ENCODE results near the gene CLEC11A. TPM values are rescaled to one million over a fixed set of nuclear protein-coding genes. Genes with fewer than 3 reads are reported as not detected.

The CLEC11A gene
- total RNA-seq: under 1 TPM in 1 of 2 donors, not detected in 1; 0.39 TPM
- 0 to 0.38 reads per million in 2 donors for total RNA-seq

- H3K4me1 Mint-ChIP-seq: peaks cover 13% of the 10 kb centered on the region
- no peaks in the 10 kb centered on the region for H3K9me3 ChIP-seq (ENCODE audit: control insufficient read depth, low read length, poor library complexity, severe bottlenecking)
- no peak for ATAC-seq
Measured at GRCh38 chr19:50723069-50723468, at the start of gene CLEC11A. Gene CLEC11A (plus strand): TSS chr19:50723364. CDS start chr19:50723526, 162 bp downstream.

DNA sequence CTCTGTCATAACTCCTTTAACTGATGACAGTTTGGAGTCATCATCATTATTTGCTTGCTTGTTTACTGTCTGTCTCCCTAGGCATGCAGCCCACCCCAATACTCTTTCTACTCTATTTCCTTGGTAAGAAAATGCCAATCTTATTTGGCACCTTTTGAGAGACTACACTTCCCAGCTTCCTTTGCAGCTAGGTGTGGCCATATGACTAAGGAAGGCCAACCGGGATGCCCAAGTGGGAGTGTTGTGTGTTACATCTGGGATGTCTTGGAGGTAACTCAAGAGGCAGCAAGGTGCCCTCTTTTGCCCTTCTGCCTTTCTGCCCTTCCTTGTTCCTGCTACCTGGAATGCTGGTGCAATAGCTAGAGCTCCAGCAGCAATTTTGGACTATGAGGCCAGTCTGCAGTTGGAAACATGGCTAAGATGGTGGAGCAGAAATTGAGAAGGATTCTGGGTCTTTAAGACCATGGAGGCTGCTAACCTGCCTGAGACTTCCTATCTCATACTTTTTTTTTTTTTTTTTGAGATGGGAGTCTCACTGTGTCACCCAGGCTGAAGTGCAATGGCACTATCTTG, 46.5 kb upstream of the CLEC11A start:
- peaks cover 41% of the 10 kb centered on the region for H3K27me3 Mint-ChIP-seq
- H3K4me1 Mint-ChIP-seq: peaks cover 8% of the 10 kb centered on the region
- ATAC-seq (no peak), DNase-seq (no peak)
- H3K9me3 ChIP-seq (ENCODE audit: control insufficient read depth, low read length, poor library complexity, severe bottlenecking): no peaks in the 10 kb centered on the region
- H3K27ac Mint-ChIP-seq: no peak overlapping the region
- peaks cover 4% of the 10 kb centered on the region for H3K36me3 Mint-ChIP-seq (ENCODE audit: low read depth)
- H3K4me3 Mint-ChIP-seq: no peak overlapping the region

More at GRCh38 chr19:50723069-50723468, at the start of gene CLEC11A:
- no peak for DNase-seq
- Mint-ChIP-seq H3K27ac (no peak within 1 kb of the TSS), H3K4me3 (peak within 1 kb of the TSS; percentile 61), H3K36me3 (ENCODE audit: low read depth) (peaks cover 6% of the 10 kb centered on the region), H3K27me3 (peaks cover 74% of the 10 kb centered on the region)

DNA sequence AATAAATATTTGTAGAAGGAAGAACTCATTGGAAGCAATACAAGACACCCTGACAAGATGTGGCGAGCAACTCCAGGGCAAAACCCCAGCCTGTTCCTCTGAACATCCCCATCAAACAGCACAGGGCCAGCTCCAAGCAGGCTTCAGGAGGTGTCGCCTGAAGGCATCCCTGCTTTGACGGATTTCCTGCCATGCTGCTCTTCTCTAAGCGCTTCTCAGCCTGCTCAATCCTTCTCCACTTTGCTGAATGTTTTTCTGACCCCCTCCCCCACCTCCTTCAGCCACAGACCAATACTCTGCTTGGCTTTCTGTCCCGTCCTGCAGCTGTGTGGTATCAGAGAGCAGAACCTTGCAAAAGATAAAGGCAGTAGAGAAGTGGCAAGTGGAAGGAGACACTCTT, 45.5 kb upstream of the CLEC11A start:
- H3K27ac Mint-ChIP-seq: no peak overlapping the region
- peaks cover 42% of the 10 kb centered on the region for H3K27me3 Mint-ChIP-seq
- no peaks in the 10 kb centered on the region for H3K9me3 ChIP-seq (ENCODE audit: control insufficient read depth, low read length, poor library complexity, severe bottlenecking)
- no peak overlapping the region for H3K4me3 Mint-ChIP-seq
- peaks cover 4% of the 10 kb centered on the region for H3K36me3 Mint-ChIP-seq (ENCODE audit: low read depth)
- no peak for DNase-seq
- peaks cover 8% of the 10 kb centered on the region for H3K4me1 Mint-ChIP-seq
- ATAC-seq: no peak

GRCh38 chr19:50678323-50678722, 44.8 kb upstream of the CLEC11A start:
- Mint-ChIP-seq H3K4me1 (peaks cover 4% of the 10 kb centered on the region), H3K27ac (no peak overlapping the region), H3K4me3 (no peak overlapping the region), H3K27me3 (peaks cover 36% of the 10 kb centered on the region), H3K36me3 (ENCODE audit: low read depth) (peaks cover 3% of the 10 kb centered on the region)
- ATAC-seq (no peak), DNase-seq (no peak)
- no peaks in the 10 kb centered on the region for H3K9me3 ChIP-seq (ENCODE audit: control insufficient read depth, low read length, poor library complexity, severe bottlenecking)

GRCh38 chr19:50679177-50680125, 43.7 kb upstream of the CLEC11A start:
- Mint-ChIP-seq H3K27ac (no peak overlapping the region), H3K36me3 (ENCODE audit: low read depth) (peaks cover 4% of the 10 kb centered on the region), H3K4me3 (peak overlapping the region; percentile 25), H3K27me3 (peaks cover 34% of the 10 kb centered on the region), H3K4me1 (peaks cover under 1% of the 10 kb centered on the region)
- H3K9me3 ChIP-seq (ENCODE audit: control insufficient read depth, low read length, poor library complexity, severe bottlenecking): no peaks in the 10 kb centered on the region
- peak; percentile 45 to 66 (median 50) for DNase-seq
- ATAC-seq: peak; percentile 96

GRCh38 chr19:50686310-50687032, 36.7 kb upstream of the CLEC11A start:
- Mint-ChIP-seq H3K4me1 (peaks cover 2% of the 10 kb centered on the region), H3K27me3 (peaks cover 53% of the 10 kb centered on the region), H3K4me3 (no peak overlapping the region), H3K27ac (no peak overlapping the region), H3K36me3 (ENCODE audit: low read depth) (peaks cover 5% of the 10 kb centered on the region)
- no peaks in the 10 kb centered on the region for H3K9me3 ChIP-seq (ENCODE audit: control insufficient read depth, low read length, poor library complexity, severe bottlenecking)
- ATAC-seq (no peak), DNase-seq (no peak)

GRCh38 chr19:50688766-50689165, 34.4 kb upstream of the CLEC11A start:
- Mint-ChIP-seq H3K27me3 (peaks cover 54% of the 10 kb centered on the region), H3K27ac (no peak overlapping the region), H3K36me3 (ENCODE audit: low read depth) (peaks cover 8% of the 10 kb centered on the region), H3K4me1 (peaks cover 2% of the 10 kb centered on the region), H3K4me3 (no peak overlapping the region)
- ATAC-seq (no peak), DNase-seq (no peak)
- no peaks in the 10 kb centered on the region for H3K9me3 ChIP-seq (ENCODE audit: control insufficient read depth, low read length, poor library complexity, severe bottlenecking)

- H3K27ac Mint-ChIP-seq: no peak overlapping the region
- no peaks in the 10 kb centered on the region for H3K9me3 ChIP-seq (ENCODE audit: control insufficient read depth, low read length, poor library complexity, severe bottlenecking)
- no peak for DNase-seq
- peaks cover 42% of the 10 kb centered on the region for H3K27me3 Mint-ChIP-seq
- H3K36me3 Mint-ChIP-seq (ENCODE audit: low read depth): peaks cover 6% of the 10 kb centered on the region
- peaks cover 2% of the 10 kb centered on the region for H3K4me1 Mint-ChIP-seq
- no peak overlapping the region for H3K4me3 Mint-ChIP-seq
- no peak for ATAC-seq
Measured at GRCh38 chr19:50690439-50690838, 32.7 kb upstream of the CLEC11A start.

DNA sequence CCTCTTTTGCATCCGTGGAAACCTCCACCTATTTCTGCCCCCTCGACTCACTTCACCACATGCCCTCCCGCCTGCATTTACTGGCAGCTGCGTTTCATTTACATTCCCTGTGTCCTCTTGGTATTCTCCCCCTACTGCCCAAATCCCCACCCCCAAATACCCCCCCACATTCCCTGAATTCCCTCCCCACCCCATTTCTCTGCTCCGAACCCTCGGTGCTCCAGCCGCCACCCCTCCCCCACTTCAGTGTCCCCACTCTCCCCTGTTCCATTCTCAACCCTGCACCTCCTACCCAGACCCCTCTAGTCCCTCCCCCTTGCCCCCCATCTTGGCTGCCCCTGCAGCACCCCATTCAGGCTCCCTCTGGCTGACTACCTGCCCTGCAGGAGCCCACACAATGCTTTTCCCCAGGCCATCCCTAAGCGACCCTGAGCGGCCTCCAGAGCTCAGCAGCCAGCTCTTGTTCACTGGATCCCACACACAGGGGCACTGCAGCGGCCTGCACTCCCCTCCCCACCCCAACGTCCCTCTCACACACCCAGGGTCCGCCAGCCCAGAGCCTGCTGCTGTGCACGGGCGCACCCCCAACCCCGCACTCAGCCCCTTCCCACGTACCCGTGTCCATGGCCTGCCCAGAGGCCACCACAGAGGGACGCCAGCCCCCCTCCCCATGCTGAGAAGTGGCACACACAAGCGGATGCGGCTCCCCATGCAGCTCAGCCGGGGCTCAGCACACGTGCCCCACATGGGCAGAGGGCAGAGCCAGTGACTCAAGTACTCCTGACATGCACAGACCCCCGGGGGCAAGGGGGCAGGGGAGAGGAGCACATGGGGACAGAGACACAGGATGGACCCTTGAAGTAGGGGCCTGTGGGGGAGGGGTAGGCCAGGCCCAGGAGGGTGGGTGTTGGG, 29.8 kb upstream of the CLEC11A start:
- no peak for DNase-seq
- Mint-ChIP-seq H3K36me3 (ENCODE audit: low read depth) (peaks cover 9% of the 10 kb centered on the region), H3K4me3 (no peak overlapping the region), H3K27ac (no peak overlapping the region), H3K27me3 (peaks cover 40% of the 10 kb centered on the region), H3K4me1 (no peaks in the 10 kb centered on the region)
- no peaks in the 10 kb centered on the region for H3K9me3 ChIP-seq (ENCODE audit: control insufficient read depth, low read length, poor library complexity, severe bottlenecking)
- ATAC-seq: no peak

GRCh38 chr19:50694815-50695145, 28.4 kb upstream of the CLEC11A start:
- DNase-seq: no peak

DNA sequence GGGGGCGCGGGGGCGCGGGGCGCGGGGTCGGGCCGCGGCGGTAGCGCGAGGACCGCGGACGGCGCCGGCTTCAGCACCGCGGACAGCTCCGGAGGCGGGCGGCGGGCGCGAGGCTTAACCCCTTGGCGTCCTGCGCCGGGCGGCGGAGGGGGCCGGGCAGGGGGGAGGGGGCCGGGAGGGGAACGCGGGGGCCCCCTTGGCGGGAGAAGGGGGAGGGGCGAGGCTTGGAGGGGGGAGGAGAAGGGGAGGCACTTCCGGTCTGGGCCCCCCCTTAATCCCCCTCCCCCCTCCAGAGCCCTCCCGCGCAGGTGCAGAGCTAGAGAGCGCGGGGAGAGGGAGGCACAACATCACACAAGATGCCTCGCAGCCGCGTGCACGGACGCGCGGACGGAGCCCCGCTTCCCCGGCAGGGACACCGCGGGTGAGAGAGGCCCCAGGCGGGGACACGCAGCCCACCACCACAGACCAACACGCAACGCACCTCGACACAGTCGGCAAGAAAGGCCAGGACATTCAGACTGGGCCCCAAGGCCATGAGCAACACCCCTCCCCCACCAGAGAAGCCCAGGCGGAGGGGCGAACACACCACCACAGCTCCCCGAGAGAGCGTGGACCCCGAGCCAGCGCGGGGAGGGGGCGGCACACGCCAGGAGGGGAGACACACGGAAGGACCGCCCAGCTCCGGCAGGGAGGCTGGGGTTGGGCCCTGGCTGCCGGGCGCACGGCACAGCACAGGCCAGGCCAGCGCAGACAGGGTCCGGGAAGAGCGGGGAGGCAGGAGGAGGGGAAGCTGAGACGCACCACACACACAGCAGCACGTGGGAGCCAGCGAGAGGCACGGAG, 27.7 kb upstream of the CLEC11A start:
- H3K27ac Mint-ChIP-seq: no peak overlapping the region
- H3K27me3 Mint-ChIP-seq: peaks cover 45% of the 10 kb centered on the region
- ATAC-seq (no peak), DNase-seq (no peak)
- no peak overlapping the region for H3K4me3 Mint-ChIP-seq
- peaks cover 9% of the 10 kb centered on the region for H3K36me3 Mint-ChIP-seq (ENCODE audit: low read depth)
- H3K9me3 ChIP-seq (ENCODE audit: control insufficient read depth, low read length, poor library complexity, severe bottlenecking): no peaks in the 10 kb centered on the region
- H3K4me1 Mint-ChIP-seq: no peaks in the 10 kb centered on the region

More at GRCh38 chr19:50694815-50695145, 28.4 kb upstream of the CLEC11A start:
- Mint-ChIP-seq H3K27me3 (peaks cover 44% of the 10 kb centered on the region), H3K4me1 (no peaks in the 10 kb centered on the region), H3K4me3 (no peak overlapping the region), H3K27ac (no peak overlapping the region), H3K36me3 (ENCODE audit: low read depth) (peaks cover 9% of the 10 kb centered on the region)
- H3K9me3 ChIP-seq (ENCODE audit: control insufficient read depth, low read length, poor library complexity, severe bottlenecking): no peaks in the 10 kb centered on the region
- ATAC-seq: no peak

GRCh38 chr19:50696094-50696483, 27.1 kb upstream of the CLEC11A start:
- Mint-ChIP-seq H3K27me3 (peaks cover 43% of the 10 kb centered on the region), H3K27ac (no peak overlapping the region), H3K4me1 (no peaks in the 10 kb centered on the region), H3K36me3 (ENCODE audit: low read depth) (peaks cover 9% of the 10 kb centered on the region), H3K4me3 (no peak overlapping the region)
- ATAC-seq (no peak), DNase-seq (no peak)
- H3K9me3 ChIP-seq (ENCODE audit: control insufficient read depth, low read length, poor library complexity, severe bottlenecking): no peaks in the 10 kb centered on the region
